Measurements from ENCODE around the gene PDP2.

PDP2 gene

GRCh38 chr16:66848172-66848571 is 32.1 kb upstream of the PDP2 start:
- peaks cover 67% of the 10 kb centered on the region for H3K27me3 Mint-ChIP-seq
- ATAC-seq (peak; percentile 31), DNase-seq (no peak)
- no peaks in the 10 kb centered on the region for H3K9me3 Mint-ChIP-seq
- H3K4me1 Mint-ChIP-seq, result peaks cover 34% of the 10 kb centered on the region
- H3K4me3 Mint-ChIP-seq, result peak overlapping the region in 1 of 2 donors; percentile 3
- H3K27ac Mint-ChIP-seq, result peak overlapping the region; percentile 3 to 71

GRCh38 chr16:66849021-66849420 is 31.3 kb upstream of the PDP2 start:
- H3K9me3 Mint-ChIP-seq, result no peaks in the 10 kb centered on the region
- no peak for ATAC-seq
- peaks cover 59% of the 10 kb centered on the region for H3K27me3 Mint-ChIP-seq
- H3K4me3 Mint-ChIP-seq, result no peak overlapping the region
- H3K4me1 Mint-ChIP-seq, result peaks cover 30% of the 10 kb centered on the region
- H3K27ac Mint-ChIP-seq, result no peak overlapping the region
- no peak for DNase-seq

GRCh38 chr16:66849549-66849948 is 30.8 kb upstream of the PDP2 start:
- DNase-seq (no peak), ATAC-seq (no peak)
- Mint-ChIP-seq H3K4me3 (no peak overlapping the region), H3K27ac (no peak overlapping the region), H3K27me3 (peaks cover 53% of the 10 kb centered on the region), H3K4me1 (peaks cover 28% of the 10 kb centered on the region), H3K9me3 (no peaks in the 10 kb centered on the region)

- no peak overlapping the region for H3K27ac Mint-ChIP-seq
- peaks cover 21% of the 10 kb centered on the region for H3K4me1 Mint-ChIP-seq
- H3K4me3 Mint-ChIP-seq, result no peak overlapping the region
- H3K27me3 Mint-ChIP-seq, result peaks cover 46% of the 10 kb centered on the region
- DNase-seq (no peak), ATAC-seq (no peak)
- no peaks in the 10 kb centered on the region for H3K9me3 Mint-ChIP-seq
Observed at GRCh38 chr16:66850115-66850815, 30.1 kb upstream of the PDP2 start.

- H3K4me1 Mint-ChIP-seq, result peaks cover 15% of the 10 kb centered on the region
- no peak overlapping the region for H3K4me3 Mint-ChIP-seq
- no peak for DNase-seq
- no peaks in the 10 kb centered on the region for H3K9me3 Mint-ChIP-seq
- H3K27ac Mint-ChIP-seq, result no peak overlapping the region
- peaks cover 35% of the 10 kb centered on the region for H3K27me3 Mint-ChIP-seq
- no peak for ATAC-seq
Observed at GRCh38 chr16:66851166-66851964, 28.9 kb upstream of the PDP2 start.

- DNase-seq (no peak), ATAC-seq (no peak)
- Mint-ChIP-seq H3K4me1 (peaks cover 1% of the 10 kb centered on the region), H3K27me3 (peaks cover 15% of the 10 kb centered on the region), H3K27ac (no peak overlapping the region), H3K4me3 (no peak overlapping the region), H3K9me3 (no peaks in the 10 kb centered on the region)
Observed at GRCh38 chr16:66853261-66854139, 26.8 kb upstream of the PDP2 start.

- ATAC-seq, result no peak
- peak overlapping the region in 1 of 2 donors; percentile 57 for H3K27ac Mint-ChIP-seq
- no peak for DNase-seq
- peaks cover 10% of the 10 kb centered on the region for H3K27me3 Mint-ChIP-seq
- no peak overlapping the region for H3K4me3 Mint-ChIP-seq
- H3K4me1 Mint-ChIP-seq, result no peaks in the 10 kb centered on the region
- no peaks in the 10 kb centered on the region for H3K9me3 Mint-ChIP-seq
Observed at GRCh38 chr16:66856184-66856730, 24.1 kb upstream of the PDP2 start.

GRCh38 chr16:66856801-66857200 is 23.5 kb upstream of the PDP2 start:
- DNase-seq, result no peak
- peaks cover 6% of the 10 kb centered on the region for H3K27me3 Mint-ChIP-seq
- peak overlapping the region; percentile 14 to 57 for H3K27ac Mint-ChIP-seq
- H3K4me1 Mint-ChIP-seq, result no peaks in the 10 kb centered on the region
- no peaks in the 10 kb centered on the region for H3K9me3 Mint-ChIP-seq
- ATAC-seq, result no peak
- H3K4me3 Mint-ChIP-seq, result no peak overlapping the region

- H3K27me3 Mint-ChIP-seq, result no peaks in the 10 kb centered on the region
- no peak overlapping the region for H3K27ac Mint-ChIP-seq
- H3K4me1 Mint-ChIP-seq, result no peaks in the 10 kb centered on the region
- no peak for DNase-seq
- H3K9me3 Mint-ChIP-seq, result no peaks in the 10 kb centered on the region
- no peak for ATAC-seq
- no peak overlapping the region for H3K4me3 Mint-ChIP-seq
Observed at GRCh38 chr16:66857437-66857836, 22.9 kb upstream of the PDP2 start.

GRCh38 chr16:66858740-66859396 is 21.4 kb upstream of the PDP2 start:
- no peaks in the 10 kb centered on the region for H3K4me1 Mint-ChIP-seq
- H3K4me3 Mint-ChIP-seq, result no peak overlapping the region
- ATAC-seq (no peak), DNase-seq (no peak)
- H3K9me3 Mint-ChIP-seq, result no peaks in the 10 kb centered on the region
- no peak overlapping the region for H3K27ac Mint-ChIP-seq
- no peaks in the 10 kb centered on the region for H3K27me3 Mint-ChIP-seq

GRCh38 chr16:66859397-66860068 is 20.8 kb upstream of the PDP2 start:
- Mint-ChIP-seq H3K9me3 (no peaks in the 10 kb centered on the region), H3K27ac (no peak overlapping the region), H3K4me1 (no peaks in the 10 kb centered on the region), H3K27me3 (no peaks in the 10 kb centered on the region), H3K4me3 (no peak overlapping the region)
- ATAC-seq (no peak), DNase-seq (no peak)

GRCh38 chr16:66862023-66862520 is 18.2 kb upstream of the PDP2 start:
- no peak overlapping the region for H3K4me3 Mint-ChIP-seq
- no peaks in the 10 kb centered on the region for H3K27me3 Mint-ChIP-seq
- H3K4me1 Mint-ChIP-seq, result no peaks in the 10 kb centered on the region
- DNase-seq (no peak), ATAC-seq (no peak)
- no peak overlapping the region for H3K27ac Mint-ChIP-seq
- H3K9me3 Mint-ChIP-seq, result no peaks in the 10 kb centered on the region

GRCh38 chr16:66863707-66864106 is 16.6 kb upstream of the PDP2 start:
- H3K27me3 Mint-ChIP-seq, result no peaks in the 10 kb centered on the region
- no peak for DNase-seq
- no peaks in the 10 kb centered on the region for H3K4me1 Mint-ChIP-seq
- no peak for ATAC-seq
- no peak overlapping the region for H3K4me3 Mint-ChIP-seq
- H3K9me3 Mint-ChIP-seq, result no peaks in the 10 kb centered on the region
- H3K27ac Mint-ChIP-seq, result no peak overlapping the region

- Mint-ChIP-seq H3K9me3 (no peaks in the 10 kb centered on the region), H3K4me3 (no peak overlapping the region), H3K27me3 (peaks cover 11% of the 10 kb centered on the region), H3K4me1 (peaks cover 31% of the 10 kb centered on the region), H3K27ac (no peak overlapping the region)
- no peak for DNase-seq
- ATAC-seq, result no peak
Observed at GRCh38 chr16:66869424-66869823, 10.9 kb upstream of the PDP2 start.
